PC-3 (cell line): ENCODE measurements around the gene TMEM106C.

Experiments used
- EZH2 ChIP-seq: fragments of 300-600 bp; sonication (generic); IDR thresholded peaks from one replicate; pipeline ENCODE4 v1.6.1; 2017; ENCODE audit warnings: antibody characterized with exemption, mild to moderate bottlenecking, low read length; ENCODE audit not compliant: unreplicated experiment
- EZH2phosphoT487 ChIP-seq: fragments of 300-600 bp; sonication (generic); IDR thresholded peaks from 2 replicates; pipeline ENCODE4 v1.6.1; 2018; ENCODE audit warnings: mild to moderate bottlenecking, antibody characterized with exemption, low read length, borderline replicate concordance
- TF ChIP-seq, protein P1 (sequence below): fragments of 300-600 bp; sonication (generic); conservative IDR thresholded peaks from 2 replicates; pipeline ENCODE4 v1.5.1; 2017; ENCODE audit warnings: antibody characterized with exemption, low read depth, mild to moderate bottlenecking, low read length

GRCh38 chr12:47927346-47927745 is 36.0 kb upstream of the TMEM106C start:
- TF ChIP-seq, protein P1, sequence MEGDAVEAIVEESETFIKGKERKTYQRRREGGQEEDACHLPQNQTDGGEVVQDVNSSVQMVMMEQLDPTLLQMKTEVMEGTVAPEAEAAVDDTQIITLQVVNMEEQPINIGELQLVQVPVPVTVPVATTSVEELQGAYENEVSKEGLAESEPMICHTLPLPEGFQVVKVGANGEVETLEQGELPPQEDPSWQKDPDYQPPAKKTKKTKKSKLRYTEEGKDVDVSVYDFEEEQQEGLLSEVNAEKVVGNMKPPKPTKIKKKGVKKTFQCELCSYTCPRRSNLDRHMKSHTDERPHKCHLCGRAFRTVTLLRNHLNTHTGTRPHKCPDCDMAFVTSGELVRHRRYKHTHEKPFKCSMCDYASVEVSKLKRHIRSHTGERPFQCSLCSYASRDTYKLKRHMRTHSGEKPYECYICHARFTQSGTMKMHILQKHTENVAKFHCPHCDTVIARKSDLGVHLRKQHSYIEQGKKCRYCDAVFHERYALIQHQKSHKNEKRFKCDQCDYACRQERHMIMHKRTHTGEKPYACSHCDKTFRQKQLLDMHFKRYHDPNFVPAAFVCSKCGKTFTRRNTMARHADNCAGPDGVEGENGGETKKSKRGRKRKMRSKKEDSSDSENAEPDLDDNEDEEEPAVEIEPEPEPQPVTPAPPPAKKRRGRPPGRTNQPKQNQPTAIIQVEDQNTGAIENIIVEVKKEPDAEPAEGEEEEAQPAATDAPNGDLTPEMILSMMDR, result no peak
- TF ChIP-seq EZH2phosphoT487 (no peak), EZH2 (no peak)
